Osteoblast (primary cell): Measurements from ENCODE around the gene MYL6B. TPM values are rescaled to one million over a fixed set of nuclear protein-coding genes. Genes with fewer than 3 reads are reported as not detected.
A peak's percentile ranks its signal among the peaks of the same experiment; 100 is the strongest.

Experiments
- DNase-seq: peaks from one replicate; pipeline ENCODE4 v3.0.0; 2011; ENCODE audit warnings: low spot score, mixed read lengths; ENCODE audit not compliant: insufficient read length; ENCODE audit errors: missing footprints
- H2AFZ ChIP-seq: 2 replicates; pipeline ENCODE4 v1.6.0; 2011; ENCODE audit warnings: mild to moderate bottlenecking, low read length
- H3K27ac ChIP-seq: 2 replicates; pipeline ENCODE4 v1.5.1; 2011; ENCODE audit warnings: mild to moderate bottlenecking, low read depth, low read length, moderate library complexity
- H3K27me3 ChIP-seq: 2 replicates; pipeline ENCODE4 v1.6.0; 2012; ENCODE audit warnings: mild to moderate bottlenecking, control low read depth, inconsistent platforms, low read length, moderate library complexity; ENCODE audit not compliant: insufficient read depth
- H3K36me3 ChIP-seq: 2 replicates; pipeline ENCODE4 v1.5.1; 2011; ENCODE audit warnings: mild to moderate bottlenecking, low read length, control low read depth, moderate library complexity; ENCODE audit not compliant: insufficient read depth
- H3K4me1 ChIP-seq: 2 replicates; pipeline ENCODE4 v1.5.1; 2011; ENCODE audit warnings: mild to moderate bottlenecking, low read length, control low read depth, moderate library complexity; ENCODE audit not compliant: insufficient read depth
- H3K4me2 ChIP-seq: 2 replicates; pipeline ENCODE4 v1.6.0; 2011; ENCODE audit warnings: mild to moderate bottlenecking, low read length; ENCODE audit not compliant: insufficient read depth
- H3K4me3 ChIP-seq: fragments of 200-600 bp; sonication (generic); 3 replicates; pipeline ENCODE4 v1.5.1; 2012; ENCODE audit warnings: mild to moderate bottlenecking, low read length, inconsistent platforms; ENCODE audit not compliant: insufficient read depth
- H3K79me2 ChIP-seq: 2 replicates; pipeline ENCODE4 v1.6.0; 2012; ENCODE audit warnings: mild to moderate bottlenecking, low read length, control low read depth, inconsistent platforms; ENCODE audit not compliant: insufficient read depth
- H3K9me3 ChIP-seq: 2 replicates; pipeline ENCODE4 v1.5.1; 2011; ENCODE audit warnings: low read depth, low read length, control low read depth
- H4K20me1 ChIP-seq: 2 replicates; pipeline ENCODE4 v1.6.0; 2012; ENCODE audit warnings: mild to moderate bottlenecking, low read length, control low read depth; ENCODE audit not compliant: insufficient read depth
- CTCF ChIP-seq: IDR thresholded peaks from 2 replicates; pipeline ENCODE4 v1.5.1; 2011; ENCODE audit warnings: mild to moderate bottlenecking, low read depth, low read length, moderate library complexity; ENCODE audit errors: extremely low read depth
- total RNA-seq: library from RNA; depleted of rRNA; stranded (reverse); fragments of >200 nt; gene quantifications from 2 replicates; pipeline ENCODE4 v1.2.3, GENCODE V29; 2012

MYL6B gene
- total RNA-seq, 1 donor, result 53.9 TPM

GRCh38 chr12:56158926-56159461 is 6.6 kb downstream of the MYL6B start:
- no peaks in the 10 kb centered on the region for H3K27me3 ChIP-seq
- TF ChIP-seq CTCF, result no peak
- peaks cover 25% of the 10 kb centered on the region for H3K4me1 ChIP-seq
- peaks cover 60% of the 10 kb centered on the region for H3K36me3 ChIP-seq
- H2AFZ ChIP-seq, result no peak overlapping the region
- H3K4me2 ChIP-seq, result peak overlapping the region; percentile 99
- peaks cover 44% of the 10 kb centered on the region for H4K20me1 ChIP-seq
- peaks cover 40% of the 10 kb centered on the region for H3K79me2 ChIP-seq
- peak overlapping the region; percentile 87 for H3K27ac ChIP-seq
- H3K4me3 ChIP-seq, result peak overlapping the region; percentile 92
- no peaks in the 10 kb centered on the region for H3K9me3 ChIP-seq
- DNase-seq, result peak; percentile 93

- H3K4me2 ChIP-seq, result peak overlapping the region; percentile 99
- peaks cover 40% of the 10 kb centered on the region for H3K79me2 ChIP-seq
- no peak for TF ChIP-seq CTCF
- H3K9me3 ChIP-seq, result no peaks in the 10 kb centered on the region
- no peak overlapping the region for H2AFZ ChIP-seq
- H3K27ac ChIP-seq, result peak overlapping the region; percentile 87
- peaks cover 44% of the 10 kb centered on the region for H4K20me1 ChIP-seq
- H3K4me3 ChIP-seq, result peak overlapping the region; percentile 92
- peaks cover 25% of the 10 kb centered on the region for H3K4me1 ChIP-seq
- H3K27me3 ChIP-seq, result no peaks in the 10 kb centered on the region
- peaks cover 66% of the 10 kb centered on the region for H3K36me3 ChIP-seq
- DNase-seq, result no peak
Observed at GRCh38 chr12:56159482-56160192, 7.2 kb downstream of the MYL6B start.

- Histone ChIP-seq H3K79me2 (peaks cover 40% of the 10 kb centered on the region), H3K4me2 (peak overlapping the region; percentile 99), H4K20me1 (peaks cover 44% of the 10 kb centered on the region), H3K27me3 (no peaks in the 10 kb centered on the region), H3K27ac (peak overlapping the region; percentile 87), H2AFZ (no peak overlapping the region), H3K36me3 (peaks cover 66% of the 10 kb centered on the region), H3K4me3 (peak overlapping the region; percentile 92), H3K9me3 (no peaks in the 10 kb centered on the region), H3K4me1 (peaks cover 25% of the 10 kb centered on the region)
- no peak for DNase-seq
- no peak for TF ChIP-seq CTCF
Observed at GRCh38 chr12:56160193-56160763, 7.9 kb downstream of the MYL6B start.
